Glutamatergic neuron (in vitro differentiated cells): ENCODE data around the gene CELF5. TPM values are rescaled to one million over a fixed set of nuclear protein-coding genes. Genes with fewer than 3 reads are reported as not detected.

Experiments
- DNase-seq: peaks from one replicate; pipeline ENCODE4 v3.0.0; 2022
- H3K27ac Mint-ChIP-seq: one replicate; pipeline ENCODE4 v1.8.0; 2020; ENCODE audit warnings: mild to moderate bottlenecking, mixed read lengths, inconsistent platforms; ENCODE audit not compliant: unreplicated experiment
- H3K27me3 Mint-ChIP-seq: one replicate; pipeline ENCODE4 v1.8.0; 2020; ENCODE audit warnings: mild to moderate bottlenecking, moderate library complexity, mixed read lengths, inconsistent platforms; ENCODE audit not compliant: unreplicated experiment
- H3K36me3 Mint-ChIP-seq: one replicate; pipeline ENCODE4 v1.8.0; 2020; ENCODE audit warnings: mild to moderate bottlenecking, mixed read lengths, inconsistent platforms; ENCODE audit not compliant: unreplicated experiment
- H3K4me1 Mint-ChIP-seq: one replicate; pipeline ENCODE4 v1.8.0; 2020; ENCODE audit warnings: mild to moderate bottlenecking, low read depth, mixed read lengths, inconsistent platforms; ENCODE audit not compliant: unreplicated experiment
- H3K4me3 Mint-ChIP-seq: one replicate; pipeline ENCODE4 v1.8.0; 2020; ENCODE audit warnings: mild to moderate bottlenecking, mixed read lengths, inconsistent platforms; ENCODE audit not compliant: unreplicated experiment
- H3K9me3 Mint-ChIP-seq: one replicate; pipeline ENCODE4 v1.8.0; 2020; ENCODE audit warnings: mild to moderate bottlenecking, moderate library complexity, mixed read lengths, inconsistent platforms; ENCODE audit not compliant: unreplicated experiment
- CTCF ChIP-seq: fragments of 200-600 bp; sonication (generic); IDR thresholded peaks from one replicate; pipeline ENCODE4 v1.5.0; 2021; ENCODE audit not compliant: partially characterized antibody, unreplicated experiment
- total RNA-seq: library from RNA; stranded (reverse); fragmentation: NEBNext Ultra II Directional; extraction: Animal tissue kit (Norgen Biotek cat#: 25700); gene quantifications from one replicate; pipeline ENCODE4 v1.2.1, GENCODE V29; 2021; ENCODE audit not compliant: unreplicated experiment

Gene CELF5
- total RNA-seq, 1 donor from 2014 or later = 12.5 TPM

- DNase-seq = peak; percentile 87
- no peak for TF ChIP-seq CTCF
- Mint-ChIP-seq H3K4me3 (peak overlapping the region; percentile 84), H3K27ac (peak overlapping the region; percentile 79), H3K27me3 (peaks cover 17% of the 10 kb centered on the region), H3K4me1 (peaks cover 10% of the 10 kb centered on the region), H3K9me3 (peaks cover 14% of the 10 kb centered on the region), H3K36me3 (no peaks in the 10 kb centered on the region)
Measured at GRCh38 chr19:3274942-3275582, 50.6 kb downstream of the CELF5 start.

DNA sequence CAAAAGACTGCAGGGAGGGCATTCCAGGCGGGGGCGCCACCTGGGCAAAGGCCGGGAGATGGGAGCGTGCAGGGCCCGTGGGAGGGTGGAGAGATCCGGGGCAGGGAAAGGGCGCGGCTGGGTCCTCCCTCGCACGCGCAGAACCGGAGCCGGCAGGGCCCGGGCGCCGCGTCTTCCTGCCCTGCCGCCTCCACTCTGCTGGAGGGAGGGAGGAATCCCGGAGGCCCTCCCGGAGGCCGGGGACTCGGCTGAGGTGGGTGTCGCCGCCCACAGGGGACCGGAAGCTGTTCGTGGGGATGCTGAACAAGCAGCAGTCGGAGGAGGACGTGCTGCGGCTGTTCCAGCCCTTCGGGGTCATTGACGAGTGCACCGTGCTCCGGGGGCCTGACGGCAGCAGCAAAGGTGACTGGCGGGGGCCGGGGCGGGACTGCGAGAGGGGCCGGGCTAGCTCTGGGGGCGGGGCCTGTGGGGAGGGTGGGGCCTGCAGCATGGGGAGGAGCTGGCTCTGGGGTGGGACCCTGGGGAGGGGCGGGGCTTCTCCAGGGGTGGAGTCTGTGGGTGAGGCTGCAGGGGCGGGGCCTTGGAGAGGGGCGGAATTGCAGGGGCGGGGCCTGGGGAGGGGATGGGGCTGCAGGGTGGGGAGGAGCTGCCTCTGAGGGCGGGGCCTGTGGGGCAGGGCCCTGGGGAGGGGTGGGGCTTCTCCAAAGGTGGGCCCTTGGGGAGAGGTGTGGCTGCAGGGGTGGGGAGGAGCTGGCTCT lies 51.3 kb downstream of the CELF5 start:
- Mint-ChIP-seq H3K4me3 (peak overlapping the region; percentile 84), H3K27me3 (peaks cover 17% of the 10 kb centered on the region)

DNA sequence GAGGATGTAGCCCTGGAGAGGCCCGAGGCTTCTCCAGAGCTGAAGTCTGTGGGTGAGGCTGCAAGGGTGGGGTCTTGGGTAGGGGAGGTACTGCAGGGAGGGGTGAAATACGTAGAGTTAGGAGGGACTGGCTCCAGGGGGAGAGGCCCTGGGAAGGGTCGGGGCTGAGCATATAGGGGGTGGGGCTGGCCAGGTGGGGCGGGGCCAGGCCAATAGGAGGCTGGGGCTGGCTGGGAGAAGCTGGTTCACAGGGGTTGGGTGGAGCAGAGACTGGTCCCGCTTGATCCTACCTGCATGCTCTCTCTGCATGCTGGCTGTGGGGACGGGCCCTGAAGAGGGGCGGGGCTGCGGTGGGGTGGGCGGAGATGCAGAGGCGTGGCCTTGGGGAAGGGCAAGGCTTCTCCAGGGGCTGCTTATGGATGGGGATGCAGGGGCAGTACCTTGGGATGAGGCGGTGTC lies 51.9 kb downstream of the CELF5 start:
- Mint-ChIP-seq H3K4me3 (no peak overlapping the region), H3K36me3 (no peaks in the 10 kb centered on the region), H3K27ac (no peak overlapping the region), H3K27me3 (peaks cover 20% of the 10 kb centered on the region), H3K9me3 (peaks cover 14% of the 10 kb centered on the region), H3K4me1 (peaks cover 12% of the 10 kb centered on the region)
- DNase-seq = peak; percentile 66
- no peak for TF ChIP-seq CTCF

More for the DNA sequence above, 51.3 kb downstream of the CELF5 start:
- peak; percentile 74 for TF ChIP-seq CTCF
- peak; percentile 95 for DNase-seq
- peaks cover 14% of the 10 kb centered on the region for H3K9me3 Mint-ChIP-seq
- H3K27ac Mint-ChIP-seq = peak overlapping the region; percentile 79
- H3K36me3 Mint-ChIP-seq = no peaks in the 10 kb centered on the region
- peaks cover 10% of the 10 kb centered on the region for H3K4me1 Mint-ChIP-seq

DNA sequence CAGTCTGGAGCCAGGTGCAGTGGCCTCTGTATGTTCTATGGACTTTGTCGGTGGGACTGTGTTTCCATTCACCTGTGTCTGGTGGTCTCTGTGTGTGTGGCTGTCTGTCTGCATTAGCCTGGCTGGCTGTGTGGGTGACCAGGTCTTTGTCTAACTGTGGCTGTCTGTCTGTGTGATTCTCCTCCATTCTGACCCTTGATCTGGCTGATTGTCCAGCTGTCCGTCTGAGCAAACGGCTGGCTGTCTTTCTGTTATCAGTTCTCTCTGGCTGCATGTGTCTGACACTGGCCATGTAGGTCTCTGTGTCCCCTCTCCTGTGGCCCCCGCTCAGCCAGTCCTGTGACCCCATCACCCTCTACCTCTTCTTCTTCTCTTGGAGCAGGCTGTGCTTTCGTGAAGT lies 53.2 kb downstream of the CELF5 start:
- Mint-ChIP-seq H3K4me1 (peaks cover 12% of the 10 kb centered on the region), H3K27me3 (peaks cover 15% of the 10 kb centered on the region), H3K9me3 (peaks cover 17% of the 10 kb centered on the region), H3K27ac (peak overlapping the region; percentile 45), H3K36me3 (no peaks in the 10 kb centered on the region), H3K4me3 (no peak overlapping the region)
- no peak for DNase-seq
- no peak for TF ChIP-seq CTCF

GRCh38 chr19:3278294-3278693 lies 53.8 kb downstream of the CELF5 start:
- peaks cover 12% of the 10 kb centered on the region for H3K4me1 Mint-ChIP-seq
- H3K27me3 Mint-ChIP-seq = peaks cover 15% of the 10 kb centered on the region
- DNase-seq = no peak
- H3K9me3 Mint-ChIP-seq = peaks cover 17% of the 10 kb centered on the region
- no peaks in the 10 kb centered on the region for H3K36me3 Mint-ChIP-seq
- no peak overlapping the region for H3K4me3 Mint-ChIP-seq
- no peak for TF ChIP-seq CTCF
- H3K27ac Mint-ChIP-seq = peak overlapping the region; percentile 16
